Stimulated activated CD4-positive, alpha-beta T cell treated with anti-CD3 and anti-CD28 coated beads, Interleukin-1b, Interleukin-23, amount 100 ng/mL, for 4 hours (primary cell): Measurements from ENCODE around the gene PARD6B.
A peak's percentile ranks its signal among the peaks of the same experiment; 100 is the strongest.
"Not testable (repeated sequence)": the region's sequence is repeated elsewhere in the genome, so short reads cannot be mapped to it uniquely, and the experiment has no call there.

ENCODE experiments used
- DNase-seq, 2 donors: peaks; one replicate each; pipeline ENCODE4 v3.0.0-alpha.2; 2020; ENCODE audit warnings: low read depth in 2 of 2

PARD6B gene, protein sequence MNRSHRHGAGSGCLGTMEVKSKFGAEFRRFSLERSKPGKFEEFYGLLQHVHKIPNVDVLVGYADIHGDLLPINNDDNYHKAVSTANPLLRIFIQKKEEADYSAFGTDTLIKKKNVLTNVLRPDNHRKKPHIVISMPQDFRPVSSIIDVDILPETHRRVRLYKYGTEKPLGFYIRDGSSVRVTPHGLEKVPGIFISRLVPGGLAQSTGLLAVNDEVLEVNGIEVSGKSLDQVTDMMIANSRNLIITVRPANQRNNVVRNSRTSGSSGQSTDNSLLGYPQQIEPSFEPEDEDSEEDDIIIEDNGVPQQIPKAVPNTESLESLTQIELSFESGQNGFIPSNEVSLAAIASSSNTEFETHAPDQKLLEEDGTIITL

GRCh38 chr20:50731055-50731929 lies at the start of gene PARD6B:
Gene PARD6B, plus strand, starts transcription at chr20:50731580. Its CDS starts 207 bp downstream, at chr20:50731787.
- peak; percentile 99 to 100 for DNase-seq

DNA sequence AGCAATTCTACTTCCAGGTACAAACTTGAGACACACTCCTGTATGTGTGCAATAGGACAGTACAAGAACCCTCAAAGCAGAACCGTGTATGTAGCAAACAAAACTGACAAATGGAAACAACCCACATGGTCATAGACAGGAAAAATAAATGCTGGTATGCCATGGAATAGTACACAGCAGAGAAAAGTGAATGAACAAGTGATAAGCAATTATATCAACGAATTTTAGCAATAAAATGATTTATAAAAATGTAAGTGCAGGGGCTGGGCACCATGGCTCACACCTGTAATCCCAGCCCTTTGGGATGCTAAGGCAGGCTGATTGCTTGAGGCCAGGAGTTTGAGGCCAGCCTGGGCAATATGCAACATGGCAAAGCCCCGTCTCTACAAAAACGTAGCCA lies 49.3 kb upstream of the PARD6B start:
- DNase-seq, result no peak

- DNase-seq, result no peak
Measured at GRCh38 chr20:50682947-50683530, 48.3 kb upstream of the PARD6B start.

GRCh38 chr20:50683570-50683969 lies 47.8 kb upstream of the PARD6B start:
- DNase-seq, result no peak

- DNase-seq, result no peak
Measured at GRCh38 chr20:50686821-50687220, 44.6 kb upstream of the PARD6B start.

DNA sequence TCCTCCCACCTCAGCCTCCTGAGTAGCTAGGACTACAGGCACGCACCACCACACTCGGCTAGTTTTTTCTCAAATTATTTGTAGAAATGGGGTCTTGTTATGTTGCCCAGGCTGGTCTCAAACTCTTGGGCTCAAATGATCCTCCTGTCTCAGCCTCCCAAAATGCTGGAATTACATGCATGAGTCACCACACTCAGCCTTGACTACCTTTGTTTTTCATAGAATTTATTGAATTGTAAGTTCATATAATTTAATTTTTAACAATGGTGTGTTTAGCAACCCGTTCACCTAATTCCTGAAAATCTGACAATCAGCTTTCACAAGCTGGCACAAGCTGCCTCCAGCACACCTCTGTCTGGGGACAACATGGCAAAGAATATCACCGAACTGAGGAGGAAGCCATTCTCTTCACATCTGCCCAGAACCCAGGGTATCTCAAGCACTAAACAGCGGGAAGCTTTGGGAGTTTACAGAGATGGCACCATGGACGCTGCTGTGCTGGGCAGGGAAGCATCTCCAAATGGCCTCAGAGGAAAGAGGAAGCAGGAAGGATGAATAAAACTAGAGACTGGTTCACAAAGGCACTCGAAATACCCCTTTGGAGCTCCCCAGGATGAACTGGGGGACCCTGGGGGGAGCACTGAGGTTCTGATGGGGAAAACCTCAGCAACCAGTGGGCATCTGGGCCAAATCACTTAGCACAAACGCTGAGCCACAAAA lies 43.0 kb upstream of the PARD6B start:
- no peak for DNase-seq

- DNase-seq, result no peak
Measured at GRCh38 chr20:50689864-50690649, 41.3 kb upstream of the PARD6B start.

DNA sequence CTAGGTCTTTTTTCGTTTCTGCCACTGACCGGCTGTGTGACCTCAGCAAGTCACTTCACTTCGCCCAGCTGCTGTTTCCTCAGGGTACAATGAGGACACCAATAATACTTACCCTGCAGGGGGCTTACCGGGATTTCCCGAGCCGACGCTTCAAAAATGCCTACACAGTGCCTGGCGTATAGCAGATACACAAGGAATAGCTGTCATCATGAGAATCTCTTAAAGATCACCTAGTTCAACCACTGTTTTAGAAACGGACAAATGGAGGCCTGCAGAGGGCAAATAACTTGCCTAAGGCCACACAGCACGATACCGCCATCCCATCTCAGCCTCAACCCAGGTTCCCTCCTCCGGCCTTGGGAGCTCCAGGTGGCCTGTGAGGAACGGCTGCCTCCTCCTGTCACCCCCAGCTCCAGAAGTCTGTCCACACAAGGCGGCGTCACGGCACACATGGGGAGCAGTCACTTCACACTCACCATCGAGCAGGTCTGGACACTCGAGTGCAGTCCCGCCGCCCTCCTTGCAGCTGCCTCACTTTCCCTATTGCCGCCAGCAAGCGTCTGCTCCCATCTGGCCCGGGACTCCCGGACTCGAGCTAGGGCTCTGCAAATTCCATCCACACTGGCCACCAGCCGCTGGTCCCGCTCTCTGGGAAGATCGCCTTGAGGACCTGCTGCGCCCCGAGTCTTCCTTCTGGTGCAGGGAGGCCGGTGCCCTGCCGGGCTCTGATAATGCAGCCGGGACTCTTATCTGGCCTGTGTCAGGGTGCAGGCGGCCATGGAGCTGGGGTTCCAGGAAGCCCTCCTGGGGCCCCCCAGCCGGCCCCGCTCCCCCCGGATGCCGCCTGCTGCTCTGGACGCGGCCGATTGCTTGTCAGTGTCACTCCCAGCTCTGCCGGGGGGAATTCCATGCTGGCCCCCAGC lies 40.5 kb upstream of the PARD6B start, which contains the start of gene RIPOR3:
RIPOR3 (minus strand) TSS at position 893 of the 923 bp plus-strand sequence; CDS start at position 479, 414 bp downstream.
- DNase-seq, result no peak

DNA sequence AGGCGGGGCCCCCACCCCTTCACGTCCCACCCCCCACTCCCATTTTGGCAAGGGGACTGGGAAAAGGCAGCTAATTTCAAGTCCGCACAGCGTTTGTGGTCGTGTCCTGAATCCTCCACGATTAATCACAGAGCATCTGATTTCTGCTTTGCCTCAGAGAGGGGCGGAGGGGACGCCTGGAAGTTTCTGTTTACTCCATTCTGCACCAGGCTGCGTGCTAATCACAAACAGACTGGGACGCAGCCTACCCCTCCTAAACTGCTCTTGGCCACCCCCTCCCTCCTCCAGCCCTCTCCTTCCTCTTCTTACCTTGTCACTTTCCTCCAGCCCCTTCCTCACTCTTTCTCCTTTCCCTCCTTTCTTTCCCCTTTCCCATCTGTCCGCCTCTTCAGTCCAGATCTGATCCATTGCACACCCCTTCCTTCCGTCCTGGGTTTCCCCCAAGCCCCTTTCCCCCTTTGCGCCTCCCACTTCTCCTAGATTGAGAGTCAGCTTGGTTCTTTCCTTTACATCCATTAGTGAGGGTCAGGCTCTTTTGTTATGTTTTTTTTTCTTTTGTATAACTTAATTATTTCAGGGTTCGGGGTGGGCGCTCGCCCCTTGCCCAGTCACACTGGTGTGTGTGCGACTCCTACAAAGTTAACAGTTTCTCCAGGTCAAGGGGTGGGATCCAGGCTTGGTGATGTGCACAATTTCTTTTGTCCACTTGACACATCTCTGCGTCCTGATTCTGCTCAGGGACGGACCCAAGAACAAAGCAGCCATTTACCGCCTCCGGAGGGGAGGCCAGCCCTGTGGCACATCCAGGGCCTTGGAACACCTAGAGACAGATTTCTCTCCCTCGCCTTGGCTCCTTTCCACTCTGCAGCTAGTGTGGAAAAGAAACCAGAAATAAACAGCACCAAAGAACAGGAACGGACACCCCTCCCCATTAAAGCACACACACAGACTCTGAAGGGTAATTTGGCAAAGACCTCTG lies 39.5 kb upstream of the PARD6B start:
- no peak for DNase-seq

- no peak for DNase-seq
Measured at GRCh38 chr20:50692552-50692933, 38.8 kb upstream of the PARD6B start.

DNA sequence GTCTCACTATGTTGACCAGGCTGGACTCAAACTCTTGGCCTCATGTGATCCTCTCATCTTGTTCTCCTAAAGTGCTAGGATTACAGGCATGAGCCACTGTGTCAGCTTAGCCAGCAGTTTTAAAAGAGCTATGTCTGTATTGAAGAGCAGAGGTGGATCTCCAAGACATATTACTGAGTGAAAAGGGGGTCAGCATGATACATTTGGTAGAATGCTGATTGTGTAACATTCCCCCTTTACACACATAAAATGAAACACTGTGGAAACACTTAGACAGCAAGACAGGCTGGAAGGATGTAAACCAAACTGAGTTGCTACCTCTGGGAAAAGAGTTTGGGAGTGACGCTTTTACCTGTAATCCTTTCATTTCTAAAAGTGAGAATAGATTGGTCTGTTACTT lies 38.4 kb upstream of the PARD6B start:
- DNase-seq, result no peak

DNA sequence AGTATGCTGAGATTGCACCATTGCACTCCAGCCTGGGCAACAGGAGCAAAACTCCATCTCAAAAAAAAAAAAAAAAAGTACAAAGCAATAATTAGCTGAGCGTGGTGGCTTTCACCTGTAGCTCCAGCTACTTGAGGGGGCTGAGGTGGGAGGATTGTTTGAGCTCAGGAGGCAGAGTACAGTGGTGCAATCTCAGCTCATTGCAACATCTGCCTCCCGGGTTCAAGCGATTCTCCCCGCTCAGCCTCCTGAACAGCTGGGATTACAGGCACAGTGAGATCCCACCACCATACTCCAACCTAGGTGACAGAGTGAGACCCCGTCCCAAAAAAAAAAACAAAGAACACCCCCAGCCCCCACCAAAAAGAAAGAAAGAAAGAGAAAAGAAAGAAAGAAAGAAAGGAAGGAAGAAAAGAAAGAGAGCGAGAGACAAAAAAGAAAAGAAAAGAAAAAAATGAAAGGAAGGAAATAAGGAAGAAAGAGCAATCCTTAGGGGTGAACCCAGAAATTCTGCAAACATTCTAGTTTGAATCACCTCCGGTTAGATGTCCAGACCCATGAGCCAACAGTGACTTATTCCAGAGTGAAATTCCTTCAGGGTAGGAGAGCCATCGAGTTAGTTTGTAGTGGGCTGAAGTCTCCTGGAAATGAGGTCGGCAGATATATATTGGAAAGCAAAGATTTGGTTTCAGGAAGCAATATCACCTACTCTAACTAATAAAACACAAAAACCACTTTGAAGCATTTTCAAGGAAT lies 36.8 kb upstream of the PARD6B start:
- DNase-seq, result no peak

- no peak for DNase-seq
Measured at GRCh38 chr20:50695135-50695872, 36.1 kb upstream of the PARD6B start.

GRCh38 chr20:50698255-50698654 lies 33.1 kb upstream of the PARD6B start:
- not testable (repeated sequence) for DNase-seq

DNA sequence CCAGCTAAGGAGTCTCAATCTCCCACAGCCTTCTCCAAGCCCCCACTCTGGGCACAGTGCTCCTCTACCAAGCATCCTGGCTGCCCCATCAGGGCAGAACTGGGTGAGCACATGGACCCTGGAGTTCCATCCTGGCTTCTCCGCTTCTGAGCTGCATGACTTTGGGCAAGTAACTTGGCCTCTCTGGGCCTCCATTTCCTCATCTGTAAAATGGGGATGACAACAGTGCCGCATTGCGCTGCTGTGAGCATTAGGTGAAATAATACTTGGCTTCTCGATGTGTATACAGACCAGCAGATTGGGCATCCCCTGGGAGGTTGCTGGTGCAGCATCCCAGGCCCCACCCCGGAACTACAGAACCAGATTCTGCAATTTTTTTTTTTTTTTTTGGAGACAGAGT lies 31.7 kb upstream of the PARD6B start:
- no peak for DNase-seq

- no peak for DNase-seq
Measured at GRCh38 chr20:50701041-50701963, 30.1 kb upstream of the PARD6B start.
